Lower leg skin (tissue), 4 donors: Measurements from ENCODE around the gene SUN1. TPM values are rescaled to one million over a fixed set of nuclear protein-coding genes. Genes with fewer than 3 reads are reported as not detected.

ENCODE experiments used
- DNase-seq, 2 donors: peaks; one replicate each; pipeline ENCODE4 v3.0.0-alpha.2; 2019; ENCODE audit warnings: low spot score in 2 of 2
- H3K4me3 ChIP-seq: fragments of 200-600 bp; sonication (generic); 2 replicates; pipeline ENCODE4 v1.5.1; 2017; ENCODE audit warnings: mild to moderate bottlenecking, low read depth; ENCODE audit not compliant: poor library complexity, severe bottlenecking
- POLR2A ChIP-seq, 2 donors: fragments of 450-650 bp; IDR thresholded peaks; one replicate each; pipeline ENCODE4 v1.6.1; 2016 to 2017; ENCODE audit warnings: antibody characterized with exemption in 2 of 2, mild to moderate bottlenecking in 1 of 2, moderate library complexity in 1 of 2
- WGBS, 2 donors: methylation state at CpG; one replicate each; pipeline ENCODE4 v1.1.5; 2018; 5-methylcytosine and 5-hydroxymethylcytosine counted together
- intact Hi-C: fragments of 100-400 bp; cut with DNase I; formaldehyde crosslinking; loops from one replicate; pipeline ENCODE4 v1.15.0; 2023; ENCODE audit warnings: low total_unique reads
- total RNA-seq, 4 donors: library from RNA; depleted of rRNA; stranded (reverse); fragments of >200 nt; gene quantifications; one replicate each; pipeline ENCODE4 v1.1.0, GENCODE V29; 2016
- TF ChIP-seq, protein P1 (sequence below), 3 donors: fragments of 450-650 bp; IDR thresholded peaks; one replicate each; pipeline ENCODE4 v1.5.1; 2016; ENCODE audit warnings: antibody characterized with exemption in 3 of 3, mild to moderate bottlenecking in 3 of 3, moderate library complexity in 2 of 3

The SUN1 gene, protein sequence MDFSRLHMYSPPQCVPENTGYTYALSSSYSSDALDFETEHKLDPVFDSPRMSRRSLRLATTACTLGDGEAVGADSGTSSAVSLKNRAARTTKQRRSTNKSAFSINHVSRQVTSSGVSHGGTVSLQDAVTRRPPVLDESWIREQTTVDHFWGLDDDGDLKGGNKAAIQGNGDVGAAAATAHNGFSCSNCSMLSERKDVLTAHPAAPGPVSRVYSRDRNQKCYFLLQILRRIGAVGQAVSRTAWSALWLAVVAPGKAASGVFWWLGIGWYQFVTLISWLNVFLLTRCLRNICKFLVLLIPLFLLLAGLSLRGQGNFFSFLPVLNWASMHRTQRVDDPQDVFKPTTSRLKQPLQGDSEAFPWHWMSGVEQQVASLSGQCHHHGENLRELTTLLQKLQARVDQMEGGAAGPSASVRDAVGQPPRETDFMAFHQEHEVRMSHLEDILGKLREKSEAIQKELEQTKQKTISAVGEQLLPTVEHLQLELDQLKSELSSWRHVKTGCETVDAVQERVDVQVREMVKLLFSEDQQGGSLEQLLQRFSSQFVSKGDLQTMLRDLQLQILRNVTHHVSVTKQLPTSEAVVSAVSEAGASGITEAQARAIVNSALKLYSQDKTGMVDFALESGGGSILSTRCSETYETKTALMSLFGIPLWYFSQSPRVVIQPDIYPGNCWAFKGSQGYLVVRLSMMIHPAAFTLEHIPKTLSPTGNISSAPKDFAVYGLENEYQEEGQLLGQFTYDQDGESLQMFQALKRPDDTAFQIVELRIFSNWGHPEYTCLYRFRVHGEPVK
- total RNA-seq: 100 to 1,000 TPM; 265 to 429 (median 271) TPM

DNA sequence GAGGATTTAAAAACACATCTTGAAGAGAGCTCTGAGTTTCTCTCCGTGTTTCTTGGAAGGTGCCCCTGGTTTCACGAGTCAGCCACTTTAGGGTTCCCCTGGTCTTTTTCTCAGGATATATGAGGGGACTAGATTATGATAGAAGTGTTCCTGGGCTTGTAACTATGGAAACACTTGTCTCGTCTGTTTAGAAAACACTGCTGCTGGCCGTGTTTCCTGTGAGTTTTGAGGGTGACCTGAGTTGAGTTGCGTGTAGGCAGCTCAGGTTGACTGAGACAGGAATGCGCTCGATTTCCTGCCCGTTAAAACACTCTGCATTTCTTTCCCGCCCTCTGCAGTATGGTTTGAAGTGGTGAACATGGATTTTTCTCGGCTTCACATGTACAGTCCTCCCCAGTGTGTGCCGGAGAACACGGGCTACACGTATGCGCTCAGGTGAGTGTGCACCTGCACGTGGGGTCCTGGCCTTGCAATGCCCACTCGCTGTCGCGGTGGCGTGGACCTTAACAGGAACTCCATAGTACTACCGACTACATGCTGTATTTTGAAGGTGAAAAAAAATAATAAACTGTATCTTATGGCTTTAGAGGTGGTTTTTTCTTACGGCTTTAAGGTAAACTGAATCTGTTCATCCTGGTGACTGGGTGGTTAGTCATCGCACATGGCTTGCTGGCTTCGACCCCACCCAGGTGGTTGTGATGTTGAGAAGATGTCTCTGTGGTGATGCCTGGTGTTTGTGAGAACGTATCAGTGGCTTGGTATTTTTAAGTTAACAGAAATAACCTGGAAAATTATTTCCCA, at the start of gene SUN1:
TSS of gene SUN1 (plus strand) at position 310 of the 801 bp plus-strand sequence. CDS start at position 359, 49 bp downstream.
- 24 to 38% methylated on average over 24 of the region's 24 CpGs for WGBS, 2 donors
- DNase-seq: no peak
- intact Hi-C loops: no loop called here
- no peak for TF ChIP-seq POLR2A (IDR thresholded peaks at IDR 0.05)
- no peak within 1 kb of the TSS for H3K4me3 ChIP-seq

DNA sequence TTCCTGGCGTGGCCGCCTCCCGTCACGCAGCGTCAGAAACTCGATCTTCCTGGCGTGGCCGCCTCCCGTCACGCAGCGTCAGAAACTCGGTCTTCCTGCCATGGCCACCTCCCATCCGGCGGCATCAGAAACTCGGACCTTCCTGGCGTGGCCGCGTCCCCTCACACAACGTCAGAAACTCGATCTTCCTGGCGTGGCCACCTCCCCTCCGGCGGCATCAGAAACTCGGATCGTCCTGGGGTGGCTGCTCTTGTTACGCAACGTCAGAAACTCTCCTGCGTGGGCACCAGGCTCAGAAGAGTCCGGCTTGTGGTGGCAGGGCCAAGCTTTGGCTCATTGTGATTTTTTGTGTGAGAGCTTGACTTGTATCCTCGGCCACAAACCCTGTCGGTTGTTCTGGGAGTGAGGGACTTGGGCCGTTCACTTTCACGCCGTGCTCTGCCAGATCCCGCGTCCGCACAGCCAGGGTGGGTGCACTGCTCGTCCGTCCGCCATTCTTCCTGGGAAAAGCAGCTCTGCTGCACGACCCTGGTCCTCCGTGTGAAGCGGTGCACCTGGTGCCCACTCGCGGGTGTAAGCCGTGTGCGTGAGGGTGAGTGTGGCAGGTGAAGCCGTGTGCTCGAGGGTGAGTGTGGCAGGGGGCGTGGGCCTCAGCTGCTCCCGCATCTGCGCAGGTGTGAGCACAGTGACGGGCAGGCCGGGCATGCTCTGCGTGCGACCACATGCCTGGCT, 49.4 kb upstream of the SUN1 start:
- no peak for DNase-seq
- TF ChIP-seq POLR2A (IDR thresholded peaks at IDR 0.05): no peak
- TF ChIP-seq, protein P1, sequence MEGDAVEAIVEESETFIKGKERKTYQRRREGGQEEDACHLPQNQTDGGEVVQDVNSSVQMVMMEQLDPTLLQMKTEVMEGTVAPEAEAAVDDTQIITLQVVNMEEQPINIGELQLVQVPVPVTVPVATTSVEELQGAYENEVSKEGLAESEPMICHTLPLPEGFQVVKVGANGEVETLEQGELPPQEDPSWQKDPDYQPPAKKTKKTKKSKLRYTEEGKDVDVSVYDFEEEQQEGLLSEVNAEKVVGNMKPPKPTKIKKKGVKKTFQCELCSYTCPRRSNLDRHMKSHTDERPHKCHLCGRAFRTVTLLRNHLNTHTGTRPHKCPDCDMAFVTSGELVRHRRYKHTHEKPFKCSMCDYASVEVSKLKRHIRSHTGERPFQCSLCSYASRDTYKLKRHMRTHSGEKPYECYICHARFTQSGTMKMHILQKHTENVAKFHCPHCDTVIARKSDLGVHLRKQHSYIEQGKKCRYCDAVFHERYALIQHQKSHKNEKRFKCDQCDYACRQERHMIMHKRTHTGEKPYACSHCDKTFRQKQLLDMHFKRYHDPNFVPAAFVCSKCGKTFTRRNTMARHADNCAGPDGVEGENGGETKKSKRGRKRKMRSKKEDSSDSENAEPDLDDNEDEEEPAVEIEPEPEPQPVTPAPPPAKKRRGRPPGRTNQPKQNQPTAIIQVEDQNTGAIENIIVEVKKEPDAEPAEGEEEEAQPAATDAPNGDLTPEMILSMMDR (IDR thresholded peaks at IDR 0.05): no peak

DNA sequence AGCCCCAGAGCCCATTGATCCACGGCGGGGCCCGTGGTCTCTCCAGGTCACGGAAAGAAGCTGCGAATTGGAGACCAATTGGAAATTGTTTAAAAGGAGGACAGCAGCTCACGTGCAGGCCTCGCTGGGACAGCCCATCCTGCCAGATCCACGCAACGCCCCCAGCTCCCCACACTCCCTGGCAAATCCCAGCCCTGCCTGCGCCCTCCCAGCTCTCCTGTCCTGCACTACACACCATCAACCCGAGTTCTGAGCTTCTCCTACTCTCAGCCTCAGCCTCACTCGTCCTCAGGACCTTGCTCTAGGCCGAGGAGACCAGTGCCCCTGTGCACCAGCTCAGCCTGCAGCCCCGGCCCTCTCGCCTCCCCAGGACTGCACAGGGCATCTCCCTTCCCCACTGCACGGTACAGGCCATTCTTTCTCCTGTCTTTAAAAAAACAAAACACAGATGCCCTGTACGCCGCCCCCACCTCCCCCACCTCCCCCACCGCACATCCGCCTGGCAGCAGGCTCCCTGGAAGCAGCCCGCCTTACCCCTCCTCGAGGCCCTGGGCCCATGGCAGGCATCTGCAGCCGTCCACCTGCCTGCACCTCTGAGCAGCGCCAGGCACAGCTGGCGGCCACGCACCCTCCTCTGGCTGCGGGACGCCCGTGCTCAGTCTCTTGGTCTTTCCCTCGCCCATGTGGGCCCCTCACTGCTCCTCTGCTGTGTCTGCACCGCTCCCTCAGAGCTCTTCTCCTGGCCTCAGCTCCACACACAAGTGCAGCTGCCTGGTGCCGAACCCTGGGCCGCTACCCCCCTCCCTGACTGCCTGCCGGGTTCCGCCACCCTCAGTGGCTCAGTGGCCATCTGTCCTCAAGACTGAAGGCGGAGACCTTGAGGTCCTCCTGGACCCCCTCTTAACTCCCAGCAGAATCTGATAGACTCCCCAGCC, 48.5 kb upstream of the SUN1 start:
- no peak overlapping the region for H3K4me3 ChIP-seq
- TF ChIP-seq, protein P1 (IDR thresholded peaks at IDR 0.05): no peak
- no peak for TF ChIP-seq POLR2A (IDR thresholded peaks at IDR 0.05)
- intact Hi-C loops: no loop called here
- WGBS, 2 donors: 91 to 94% methylated on average over 36 of the region's 36 CpGs
- no peak for DNase-seq

More for the DNA sequence above, 49.4 kb upstream of the SUN1 start:
- WGBS, 2 donors: 95% methylated on average over 52 to 56 of the region's 56 CpGs
- H3K4me3 ChIP-seq: no peak overlapping the region
- intact Hi-C loops: no loop called here

DNA sequence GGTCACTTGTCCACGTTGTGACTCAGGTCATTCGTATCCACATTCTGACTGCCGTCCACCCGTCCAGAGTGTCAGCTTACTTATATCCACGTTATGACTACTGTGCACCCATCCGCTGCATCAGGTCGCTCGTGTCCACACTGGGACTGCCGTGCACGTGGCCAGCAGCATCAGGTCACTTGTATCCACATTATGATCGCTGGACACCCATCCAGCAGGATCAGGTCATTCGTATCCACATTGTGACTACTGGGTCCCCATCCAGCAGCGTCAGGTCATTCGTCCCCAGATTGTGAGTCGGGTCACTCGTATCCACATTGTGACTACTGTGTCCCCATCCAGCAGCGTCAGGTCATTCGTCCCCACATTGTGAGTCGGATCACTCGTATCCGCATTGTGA, 47.3 kb upstream of the SUN1 start:
- no peak for DNase-seq
- intact Hi-C loops: no loop called here
- TF ChIP-seq POLR2A (IDR thresholded peaks at IDR 0.05): no peak
- TF ChIP-seq, protein P1 (IDR thresholded peaks at IDR 0.05): no peak
- no peak overlapping the region for H3K4me3 ChIP-seq
- WGBS, 2 donors: 96% methylated on average over 21 of the region's 21 CpGs

DNA sequence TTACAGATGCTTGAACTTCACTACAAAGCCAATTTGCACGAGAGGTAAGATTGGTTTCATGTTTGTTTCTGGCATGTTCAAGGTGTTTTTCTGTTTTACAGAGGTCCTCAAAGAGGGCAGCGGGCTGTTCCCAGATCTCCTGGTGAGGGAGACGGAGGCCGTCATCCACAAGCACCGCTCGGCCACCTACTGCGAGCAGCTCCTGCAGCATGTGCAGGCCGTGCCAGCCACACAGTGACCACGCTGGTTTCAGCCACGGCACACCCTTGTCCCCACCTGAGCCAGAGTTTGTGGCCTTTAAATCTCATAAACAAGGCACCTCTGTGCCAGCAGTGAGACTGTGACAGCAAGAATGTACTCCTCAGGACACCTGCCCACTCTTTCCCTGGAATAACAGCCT, 46.9 kb upstream of the SUN1 start:
- H3K4me3 ChIP-seq: no peak overlapping the region
- intact Hi-C loops: no loop called here
- 96 to 97% methylated on average over 10 of the region's 10 CpGs for WGBS, 2 donors
- TF ChIP-seq, protein P1 (IDR thresholded peaks at IDR 0.05): no peak
- TF ChIP-seq POLR2A (IDR thresholded peaks at IDR 0.05): no peak
- no peak for DNase-seq
